CD4-positive, CD25-positive, alpha-beta regulatory T cell (primary cell): Measurements from ENCODE around the gene RPS19BP1. TPM values are rescaled to one million over a fixed set of nuclear protein-coding genes. Genes with fewer than 3 reads are reported as not detected.

ENCODE experiments used
- ATAC-seq, 2 donors: fragments of 150-1000 bp; cut with Tn5 transposase; one replicate each; pipeline ENCODE4 v1.10.0; 2021; ENCODE audit warnings: low read depth in 2 of 2, moderate number of reproducible peaks in 2 of 2, moderate library complexity in 1 of 2
- DNase-seq, 3 donors: peaks; one replicate each; pipeline versions ENCODE4 v3.0.0 to v3.0.0-alpha.2; 2012 to 2022; ENCODE audit warnings: mixed read lengths in 1 of 3
- H3K27ac ChIP-seq: one replicate; pipeline ENCODE4 v1.7.0; 2013; ENCODE audit warnings: mild to moderate bottlenecking, low read length; ENCODE audit not compliant: insufficient read depth, poor library complexity, severe bottlenecking
- H3K27me3 ChIP-seq: one replicate; pipeline ENCODE4 v1.7.0; 2013; ENCODE audit warnings: low read length; ENCODE audit not compliant: control insufficient read depth, insufficient read depth
- H3K36me3 ChIP-seq: one replicate; pipeline ENCODE4 v1.7.0; 2013; ENCODE audit warnings: mild to moderate bottlenecking, low read length, moderate library complexity; ENCODE audit not compliant: control insufficient read depth, insufficient read depth
- H3K4me1 ChIP-seq: 2 replicates; pipeline ENCODE4 v1.7.0; 2013; ENCODE audit warnings: mild to moderate bottlenecking, low read length; ENCODE audit not compliant: insufficient read depth, control insufficient read depth, poor library complexity, severe bottlenecking
- H3K4me3 ChIP-seq: one replicate; pipeline ENCODE4 v1.7.0; 2013; ENCODE audit warnings: low read depth, mild to moderate bottlenecking, low read length, moderate library complexity
- H3K9me3 ChIP-seq, 2 experiments: 1 replicate in 1 of 2; 2 replicates in 1 of 2; pipeline ENCODE4 v1.7.0; 2013; ENCODE audit warnings: low read length in 2 of 2, mild to moderate bottlenecking in 1 of 2, moderate library complexity in 1 of 2; ENCODE audit not compliant: control insufficient read depth in 2 of 2
- H3K27ac Mint-ChIP-seq, 3 donors: one replicate each; pipeline ENCODE4 v1.8.0; 2020 to 2022; ENCODE audit warnings: mild to moderate bottlenecking in 3 of 3, mixed read lengths in 3 of 3, moderate library complexity in 2 of 3
- H3K27me3 Mint-ChIP-seq: one replicate; pipeline ENCODE4 v1.8.0; 2022; ENCODE audit warnings: mild to moderate bottlenecking, mixed read lengths
- H3K36me3 Mint-ChIP-seq: one replicate; pipeline ENCODE4 v1.8.0; 2020; ENCODE audit warnings: mixed read lengths
- H3K4me1 Mint-ChIP-seq, 4 donors: one replicate each; pipeline ENCODE4 v1.8.0; 2020 to 2022; ENCODE audit warnings: mixed read lengths in 4 of 4, mild to moderate bottlenecking in 1 of 4
- H3K4me3 Mint-ChIP-seq, 4 donors: one replicate each; pipeline ENCODE4 v1.8.0; 2020 to 2022; ENCODE audit warnings: mild to moderate bottlenecking in 4 of 4, mixed read lengths in 4 of 4, moderate library complexity in 3 of 4
- H3K9me3 Mint-ChIP-seq, 7 donors: one replicate each; pipeline ENCODE4 v1.8.0; 2020 to 2022; ENCODE audit warnings: mixed read lengths in 7 of 7, mild to moderate bottlenecking in 3 of 7, moderate library complexity in 2 of 7
- polyA plus RNA-seq, 4 donors: library from polyadenylated mRNA; unstranded; fragments of 300-500 nt; fragmentation: Illumina TruSeq; gene quantifications; one replicate each; pipeline ENCODE4 v1.2.3, GENCODE V29; 2021
- total RNA-seq: library from RNA; stranded (reverse); gene quantifications from one replicate; pipeline ENCODE4 v1.2.3, GENCODE V29; 2022

RPS19BP1 gene
- total and polyA plus RNA-seq, 5 donors from 2014 or later = 42.9 to 117 (median 105) TPM

DNA sequence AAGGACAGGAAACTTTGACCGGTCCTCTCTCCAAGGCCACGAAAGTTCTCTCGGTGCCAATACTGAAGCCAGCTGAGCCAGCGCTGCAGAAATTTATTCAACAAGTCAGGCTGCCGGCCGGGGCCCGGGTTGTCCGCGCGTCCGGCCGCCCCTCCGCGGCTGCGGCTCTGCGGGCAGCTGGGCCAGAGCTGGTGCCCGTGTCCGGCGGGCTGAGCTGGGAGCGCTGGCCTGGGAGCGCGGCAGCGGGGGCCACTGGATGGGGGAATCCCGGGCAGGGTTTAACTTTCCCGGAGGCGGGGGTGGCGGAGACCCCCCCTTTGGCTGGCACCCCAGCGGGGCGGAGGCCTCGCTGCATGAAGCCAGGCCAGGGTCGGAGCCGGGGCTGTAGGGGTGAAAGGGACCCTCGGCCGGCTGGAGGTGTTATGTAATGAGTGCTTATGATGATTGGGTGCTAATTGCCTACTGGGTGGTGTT is 25.7 kb upstream of the RPS19BP1 start:
- no peaks in the 10 kb centered on the region for H3K9me3 ChIP-seq
- peaks cover 5% of the 10 kb centered on the region for H3K4me1 ChIP-seq
- no peak overlapping the region for H3K27ac ChIP-seq
- peaks cover 13% of the 10 kb centered on the region for H3K27me3 ChIP-seq
- ATAC-seq (no peak), DNase-seq (no peak)
- peaks cover 0 to 8% (median 0%) of the 10 kb centered on the region in 4 donors for H3K4me1 Mint-ChIP-seq
- peak overlapping the region in 2 of 4 donors; percentile 58 to 83 for H3K4me3 Mint-ChIP-seq
- no peak overlapping the region for H3K4me3 ChIP-seq
- no peaks in the 10 kb centered on the region for H3K36me3 ChIP-seq
- H3K9me3 Mint-ChIP-seq = peaks cover 0 to 2% (median 0%) of the 10 kb centered on the region in 7 donors
- peaks cover 57% of the 10 kb centered on the region for H3K27me3 Mint-ChIP-seq
- H3K36me3 Mint-ChIP-seq = no peaks in the 10 kb centered on the region
- no peak overlapping the region for H3K27ac Mint-ChIP-seq

GRCh38 chr22:39556970-39557841 is 24.7 kb upstream of the RPS19BP1 start:
- Histone ChIP-seq H3K27ac (no peak overlapping the region), H3K27me3 (peaks cover 13% of the 10 kb centered on the region), H3K9me3 (no peaks in the 10 kb centered on the region), H3K36me3 (no peaks in the 10 kb centered on the region), H3K4me1 (peaks cover 5% of the 10 kb centered on the region), H3K4me3 (no peak overlapping the region)
- Mint-ChIP-seq H3K4me1 (peaks cover 0 to 8% (median 0%) of the 10 kb centered on the region in 4 donors), H3K9me3 (peaks cover 0 to 2% (median 0%) of the 10 kb centered on the region in 7 donors), H3K27ac (no peak overlapping the region), H3K27me3 (peaks cover 66% of the 10 kb centered on the region), H3K36me3 (no peaks in the 10 kb centered on the region), H3K4me3 (peak overlapping the region in 3 of 4 donors; percentile 68 to 81 (median 70))
- ATAC-seq = peak; percentile 64 to 72
- peak in 2 of 3 donors; percentile 36 to 52 for DNase-seq

DNA sequence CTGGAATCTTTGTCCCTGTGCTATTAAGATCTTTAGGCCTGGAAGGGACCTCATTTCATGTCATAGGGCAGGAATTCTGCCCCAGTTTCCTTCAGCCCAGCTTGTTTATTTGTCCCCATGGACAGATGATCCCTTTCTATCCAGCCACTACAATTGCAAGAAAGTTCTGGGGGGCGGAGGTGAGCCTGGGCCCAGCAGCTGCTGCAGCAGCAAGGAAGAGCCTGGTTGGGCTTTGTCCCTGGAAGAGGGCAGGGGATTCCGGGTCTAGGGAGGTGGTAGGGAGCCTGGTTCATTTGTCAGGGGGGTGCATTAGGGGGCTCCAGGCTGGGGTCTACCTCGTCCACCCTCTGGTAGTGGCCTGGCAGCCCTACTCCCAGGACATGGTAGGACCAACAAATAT is 21.6 kb upstream of the RPS19BP1 start:
- H3K27me3 ChIP-seq = peaks cover 13% of the 10 kb centered on the region
- H3K27me3 Mint-ChIP-seq = peaks cover 79% of the 10 kb centered on the region

DNA sequence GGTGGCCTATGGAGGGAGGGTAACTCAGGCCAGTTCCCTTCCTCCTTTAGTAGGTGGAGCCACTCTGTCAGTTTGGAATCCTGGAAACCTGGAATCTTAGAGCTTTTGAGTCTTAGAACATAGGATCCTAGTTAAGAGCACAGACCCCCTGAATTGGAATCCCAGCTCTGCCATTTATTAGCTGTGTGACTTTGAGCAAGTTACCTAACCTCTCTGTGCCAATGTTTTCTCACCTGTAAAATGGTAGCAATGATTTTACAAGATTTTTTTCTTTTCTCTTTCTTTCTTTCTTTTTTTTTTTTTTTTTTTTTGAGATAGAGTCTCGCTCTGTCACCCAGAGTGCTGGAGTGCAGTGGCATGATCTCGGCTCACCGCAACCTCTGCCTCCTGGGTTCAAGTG is 20.9 kb upstream of the RPS19BP1 start:
- Histone ChIP-seq H3K27me3 (peaks cover 13% of the 10 kb centered on the region), H3K27ac (no peak overlapping the region), H3K4me3 (no peak overlapping the region), H3K9me3 (no peaks in the 10 kb centered on the region), H3K36me3 (no peaks in the 10 kb centered on the region), H3K4me1 (peaks cover 5% of the 10 kb centered on the region)
- DNase-seq (no peak), ATAC-seq (no peak)
- H3K27me3 Mint-ChIP-seq = peaks cover 77% of the 10 kb centered on the region
- H3K4me3 Mint-ChIP-seq = no peak overlapping the region
- no peaks in the 10 kb centered on the region for H3K36me3 Mint-ChIP-seq
- peaks cover 0 to 6% (median 0%) of the 10 kb centered on the region in 4 donors for H3K4me1 Mint-ChIP-seq
- H3K27ac Mint-ChIP-seq = no peak overlapping the region
- peaks cover 0 to 2% (median 0%) of the 10 kb centered on the region in 7 donors for H3K9me3 Mint-ChIP-seq

More for the DNA sequence above, 21.6 kb upstream of the RPS19BP1 start:
- ATAC-seq = no peak
- H3K9me3 ChIP-seq = no peaks in the 10 kb centered on the region
- no peaks in the 10 kb centered on the region for H3K36me3 ChIP-seq
- peaks cover 5% of the 10 kb centered on the region for H3K4me1 ChIP-seq
- Mint-ChIP-seq H3K4me1 (peaks cover 0 to 8% (median 0%) of the 10 kb centered on the region in 4 donors), H3K4me3 (no peak overlapping the region), H3K9me3 (peaks cover 0 to 2% (median 0%) of the 10 kb centered on the region in 7 donors), H3K27ac (no peak overlapping the region), H3K36me3 (no peaks in the 10 kb centered on the region)
- H3K27ac ChIP-seq = no peak overlapping the region
- H3K4me3 ChIP-seq = no peak overlapping the region
- no peak for DNase-seq

- H3K9me3 Mint-ChIP-seq = peaks cover 0 to 4% (median 0%) of the 10 kb centered on the region in 7 donors
- Histone ChIP-seq H3K4me1 (peaks cover 5% of the 10 kb centered on the region), H3K9me3 (no peaks in the 10 kb centered on the region), H3K4me3 (no peak overlapping the region), H3K27me3 (peaks cover 6% of the 10 kb centered on the region), H3K36me3 (no peaks in the 10 kb centered on the region), H3K27ac (no peak overlapping the region)
- no peaks in the 10 kb centered on the region for H3K36me3 Mint-ChIP-seq
- no peak for ATAC-seq
- no peak overlapping the region for H3K4me3 Mint-ChIP-seq
- peak overlapping the region in 1 of 3 donors; percentile 46 for H3K27ac Mint-ChIP-seq
- DNase-seq = no peak
- H3K4me1 Mint-ChIP-seq = peaks cover 0 to 19% (median 13%) of the 10 kb centered on the region in 4 donors
- H3K27me3 Mint-ChIP-seq = peaks cover 77% of the 10 kb centered on the region
Observed at GRCh38 chr22:39547587-39547947, 15.0 kb upstream of the RPS19BP1 start.

DNA sequence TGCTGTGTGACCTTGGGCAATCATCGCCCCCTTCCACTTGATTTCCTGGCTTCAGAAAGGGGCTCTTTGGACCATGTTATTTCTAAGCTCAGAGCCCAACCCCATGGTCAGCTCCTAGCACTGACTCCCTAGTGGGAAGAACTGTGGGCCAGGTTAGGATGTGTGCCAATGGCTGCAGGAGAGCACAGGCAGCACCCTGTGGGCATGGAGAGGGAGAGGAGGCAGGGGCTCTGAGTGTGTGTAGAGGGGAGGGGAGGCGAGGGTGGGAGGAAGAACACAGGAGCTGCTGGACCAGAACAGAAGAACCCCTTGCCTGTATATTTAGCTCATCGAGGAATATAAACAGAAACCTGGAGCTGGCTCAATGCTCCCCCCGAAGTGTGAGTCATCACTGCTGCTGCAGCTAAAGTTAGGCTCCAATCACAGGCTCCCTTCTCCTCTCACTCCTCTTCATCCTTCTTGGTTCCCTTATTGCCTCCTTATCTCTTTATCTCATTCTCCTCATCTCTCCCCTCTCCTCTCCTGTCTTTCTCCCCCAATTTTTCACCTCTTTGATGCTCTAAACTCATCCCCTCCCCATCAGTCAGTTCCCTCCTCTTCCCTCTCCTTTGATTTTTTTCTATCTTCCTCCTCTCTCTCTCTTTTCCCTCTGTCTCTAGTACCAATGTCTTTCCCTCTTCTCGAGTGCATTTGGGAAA is 14.5 kb upstream of the RPS19BP1 start:
- Mint-ChIP-seq H3K9me3 (peaks cover 0 to 4% (median 0%) of the 10 kb centered on the region in 7 donors), H3K4me3 (peak overlapping the region in 1 of 4 donors; percentile 39), H3K27ac (peak overlapping the region in 1 of 3 donors; percentile 46), H3K27me3 (peaks cover 75% of the 10 kb centered on the region), H3K36me3 (no peaks in the 10 kb centered on the region), H3K4me1 (peaks cover 0 to 19% (median 13%) of the 10 kb centered on the region in 4 donors)
- ATAC-seq (no peak), DNase-seq (no peak)
- Histone ChIP-seq H3K27me3 (peaks cover 6% of the 10 kb centered on the region), H3K9me3 (no peaks in the 10 kb centered on the region), H3K36me3 (no peaks in the 10 kb centered on the region), H3K27ac (no peak overlapping the region), H3K4me3 (no peak overlapping the region), H3K4me1 (peaks cover 5% of the 10 kb centered on the region)

DNA sequence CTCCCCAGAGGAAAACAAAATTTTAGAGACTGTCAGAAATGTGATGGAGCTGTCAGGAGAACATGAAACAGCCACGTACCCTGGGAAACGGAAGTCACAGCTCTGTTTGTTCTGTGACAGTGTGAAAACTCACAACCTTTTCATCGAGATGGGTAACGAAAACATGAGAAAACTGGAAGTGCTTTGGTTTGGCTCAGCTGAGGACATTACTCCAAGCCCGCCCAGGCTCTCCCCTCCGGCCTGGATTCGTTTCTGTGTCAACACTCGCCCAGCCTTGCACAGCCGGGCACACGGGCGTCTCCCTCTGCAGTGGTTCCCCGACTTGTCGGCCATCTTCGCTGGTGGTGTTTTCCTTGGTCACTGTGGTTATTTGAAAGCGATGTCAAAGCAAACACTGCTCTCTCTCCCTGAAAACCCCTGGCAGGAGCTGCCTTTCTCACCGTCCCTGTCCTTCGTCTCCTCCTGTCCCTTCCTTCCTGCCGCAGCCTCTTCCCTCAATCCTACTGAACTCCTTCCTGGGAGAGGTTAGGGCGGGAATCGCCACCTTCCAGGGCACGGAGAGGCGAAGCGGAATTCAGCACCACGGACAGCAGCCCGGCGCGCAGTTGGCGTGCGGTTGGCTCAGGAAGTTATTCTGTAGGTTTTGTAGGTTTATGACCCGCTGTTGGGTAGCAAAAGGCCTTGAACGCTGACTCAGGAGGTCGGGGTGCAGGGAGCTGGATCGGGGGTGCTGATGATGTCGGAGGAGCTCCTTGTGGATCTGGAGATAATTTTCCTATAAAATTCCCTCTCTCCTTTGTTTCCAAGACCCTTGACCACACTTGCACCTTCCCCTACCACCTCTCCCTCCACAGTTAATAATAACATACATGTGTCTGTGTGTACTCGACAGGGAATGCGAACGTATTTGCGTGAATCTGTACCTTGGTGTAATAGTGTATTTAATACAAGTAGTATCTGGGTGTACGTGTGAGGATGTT is 13.1 kb upstream of the RPS19BP1 start:
- Mint-ChIP-seq H3K27me3 (peaks cover 64% of the 10 kb centered on the region), H3K36me3 (no peaks in the 10 kb centered on the region), H3K9me3 (peaks cover 0 to 4% (median 0%) of the 10 kb centered on the region in 7 donors), H3K4me3 (peak overlapping the region in 1 of 4 donors; percentile 68), H3K4me1 (peaks cover 0 to 19% (median 13%) of the 10 kb centered on the region in 4 donors), H3K27ac (peak overlapping the region in 1 of 3 donors; percentile 54)
- DNase-seq (peak; percentile 46 to 66 (median 55)), ATAC-seq (peak; percentile 52 to 56)
- Histone ChIP-seq H3K27ac (no peak overlapping the region), H3K36me3 (no peaks in the 10 kb centered on the region), H3K9me3 (no peaks in the 10 kb centered on the region), H3K27me3 (peaks cover 6% of the 10 kb centered on the region), H3K4me3 (no peak overlapping the region), H3K4me1 (peaks cover 5% of the 10 kb centered on the region)
